H9 (cell line): ENCODE data around the gene MRPL27. TPM values are rescaled to one million over a fixed set of nuclear protein-coding genes. Genes with fewer than 3 reads are reported as not detected.
A peak's percentile ranks its signal among the peaks of the same experiment; 100 is the strongest.

Source experiments
- DNase-seq: peaks from one replicate; pipeline ENCODE4 v3.0.0-alpha.2; 2017
- H2AFZ ChIP-seq: one replicate; pipeline ENCODE4 v1.6.1; 2013; ENCODE audit warnings: mild to moderate bottlenecking, low read length, control low read depth, moderate library complexity
- H2AK5ac ChIP-seq: 2 replicates; pipeline ENCODE4 v1.6.1; 2013; ENCODE audit warnings: low read length, control low read depth, mixed read lengths; ENCODE audit not compliant: insufficient read length
- H2BK120ac ChIP-seq: one replicate; pipeline ENCODE4 v1.6.1; 2013; ENCODE audit warnings: low read depth, mild to moderate bottlenecking, low read length, control low read depth, inconsistent platforms; ENCODE audit not compliant: poor library complexity, severe bottlenecking
- H2BK12ac ChIP-seq: 2 replicates; pipeline ENCODE4 v1.6.1; 2013; ENCODE audit warnings: low read length, control low read depth, mixed read lengths, low read depth; ENCODE audit not compliant: insufficient read length
- H2BK15ac ChIP-seq: 2 replicates; pipeline ENCODE4 v1.6.1; 2013; ENCODE audit warnings: low read depth, low read length, control low read depth
- H2BK20ac ChIP-seq: one replicate; pipeline ENCODE4 v1.6.1; 2013; ENCODE audit warnings: low read depth, mild to moderate bottlenecking, low read length, control low read depth, inconsistent platforms; ENCODE audit not compliant: poor library complexity, severe bottlenecking
- H2BK5ac ChIP-seq: 2 replicates; pipeline ENCODE4 v1.6.1; 2013; ENCODE audit warnings: low read length, control low read depth, mixed read lengths; ENCODE audit not compliant: insufficient read length
- H3K14ac ChIP-seq: 2 replicates; pipeline ENCODE4 v1.6.1; 2013; ENCODE audit warnings: low read length, control low read depth; ENCODE audit not compliant: insufficient read depth
- H3K18ac ChIP-seq: 2 replicates; pipeline ENCODE4 v1.6.1; 2013; ENCODE audit warnings: low read depth, mild to moderate bottlenecking, mixed read lengths, low read length, control low read depth; ENCODE audit not compliant: insufficient read length
- H3K23ac ChIP-seq: 2 replicates; pipeline ENCODE4 v1.6.1; 2013; ENCODE audit warnings: low read length, control low read depth, mixed read lengths, low read depth; ENCODE audit not compliant: insufficient read length
- H3K23me2 ChIP-seq: 2 replicates; pipeline ENCODE4 v1.6.1; 2013; ENCODE audit warnings: low read depth, mild to moderate bottlenecking, mixed read lengths, low read length, control low read depth; ENCODE audit not compliant: insufficient read length, poor library complexity, severe bottlenecking
- H3K27ac ChIP-seq: 2 replicates; pipeline ENCODE4 v1.5.1; 2013; ENCODE audit warnings: low read length, control low read depth, mixed read lengths, low read depth; ENCODE audit not compliant: insufficient read length
- H3K27me3 ChIP-seq: 2 replicates; pipeline ENCODE4 v1.6.1; 2013; ENCODE audit warnings: low read length, control low read depth, inconsistent platforms; ENCODE audit not compliant: insufficient read depth
- H3K4ac ChIP-seq: 2 replicates; pipeline ENCODE4 v1.6.1; 2013; ENCODE audit warnings: low read depth, mild to moderate bottlenecking, control low read depth, inconsistent platforms, low read length, moderate library complexity
- H3K4me1 ChIP-seq: 2 replicates; pipeline ENCODE4 v1.6.1; 2013; ENCODE audit warnings: low read length, control low read depth, inconsistent platforms; ENCODE audit not compliant: insufficient read depth
- H3K4me2 ChIP-seq: 2 replicates; pipeline ENCODE4 v1.6.1; 2013; ENCODE audit warnings: low read length, control low read depth, mixed read lengths; ENCODE audit not compliant: insufficient read length, insufficient read depth
- H3K56ac ChIP-seq: 2 replicates; pipeline ENCODE4 v1.6.1; 2013; ENCODE audit warnings: low read depth, mild to moderate bottlenecking, mixed read lengths, low read length, control low read depth; ENCODE audit not compliant: insufficient read length
- H3K79me1 ChIP-seq: 2 replicates; pipeline ENCODE4 v1.6.1; 2013; ENCODE audit warnings: low read depth, mild to moderate bottlenecking, moderate library complexity, low read length, control low read depth, inconsistent platforms; ENCODE audit not compliant: insufficient read depth, poor library complexity, severe bottlenecking
- H3K79me2 ChIP-seq: 2 replicates; pipeline ENCODE4 v1.6.1; 2013; ENCODE audit warnings: low read length, control low read depth, inconsistent platforms; ENCODE audit not compliant: insufficient read depth
- H3K9ac ChIP-seq: 2 replicates; pipeline ENCODE4 v1.6.1; 2013; ENCODE audit warnings: low read length, control low read depth, mixed read lengths; ENCODE audit not compliant: insufficient read length; ENCODE audit errors: extremely low read depth
- H3K9me3 ChIP-seq: one replicate; pipeline ENCODE4 v1.6.1; 2013; ENCODE audit warnings: low read depth, low read length, inconsistent platforms; ENCODE audit not compliant: control insufficient read depth
- H3T11ph ChIP-seq: one replicate; pipeline ENCODE4 v1.6.1; 2013; ENCODE audit warnings: mild to moderate bottlenecking, low read length, control low read depth, inconsistent platforms
- H4K20me1 ChIP-seq: one replicate; pipeline ENCODE4 v1.6.1; 2013; ENCODE audit not compliant: control insufficient read depth, insufficient read length, insufficient read depth
- H4K5ac ChIP-seq: 2 replicates; pipeline ENCODE4 v1.6.1; 2013; ENCODE audit warnings: low read depth, mild to moderate bottlenecking, mixed read lengths, low read length, control low read depth; ENCODE audit not compliant: insufficient read length
- H4K8ac ChIP-seq: replicated peaks from 2 replicates; pipeline ENCODE4 v1.6.1; 2013; ENCODE audit warnings: low read length, control low read depth, mixed read lengths, low read depth; ENCODE audit not compliant: insufficient read length
- H4K91ac ChIP-seq: 2 replicates; pipeline ENCODE4 v1.6.1; 2013; ENCODE audit warnings: low read depth, mild to moderate bottlenecking, moderate library complexity, mixed read lengths, low read length, control low read depth; ENCODE audit not compliant: insufficient read length
- H3K27ac Mint-ChIP-seq, 3 experiments: 2 replicates in 2 of 3; 3 replicates in 1 of 3; pipeline ENCODE4 v1.8.0; 2020 to 2021; ENCODE audit warnings: mixed read lengths in 3 of 3, mild to moderate bottlenecking in 1 of 3, moderate library complexity in 1 of 3
- H3K27me3 Mint-ChIP-seq: 2 replicates; pipeline ENCODE4 v1.8.0; 2021; ENCODE audit warnings: low read depth, mild to moderate bottlenecking, moderate library complexity, mixed read lengths
- H3K36me3 Mint-ChIP-seq, 3 experiments: 2 replicates in 2 of 3; 3 replicates in 1 of 3; pipeline ENCODE4 v1.8.0; 2020 to 2021; ENCODE audit warnings: low read depth in 3 of 3, mixed read lengths in 3 of 3; ENCODE audit not compliant: insufficient read depth in 1 of 3
- H3K4me1 Mint-ChIP-seq, 2 experiments: 2 replicates each; pipeline ENCODE4 v1.8.0; 2020; ENCODE audit warnings: mixed read lengths in 2 of 2
- H3K4me3 Mint-ChIP-seq, 2 experiments: 2 replicates in 1 of 2; 3 replicates in 1 of 2; pipeline ENCODE4 v1.8.0; 2020 to 2021; ENCODE audit warnings: mild to moderate bottlenecking in 2 of 2, mixed read lengths in 2 of 2, moderate library complexity in 1 of 2
- H3K9me3 Mint-ChIP-seq, 2 experiments: 2 replicates in 1 of 2; 3 replicates in 1 of 2; pipeline ENCODE4 v1.8.0; 2020; ENCODE audit warnings: mild to moderate bottlenecking in 2 of 2, mixed read lengths in 2 of 2, moderate library complexity in 1 of 2
- CTCF ChIP-seq: fragments of 200-600 bp; sonication (generic); conservative IDR thresholded peaks from 3 replicates; pipeline ENCODE4 v1.8.0; 2021; ENCODE audit warnings: antibody characterized with exemption, mild to moderate bottlenecking
- WGBS: extraction: QIAGEN DNeasy Blood & Tissue Kit; methylation state at CpG from one replicate; pipeline ENCODE4 v1.1.7; 2013; ENCODE audit warnings: missing lambda C conversion rate, low lambda C conversion rate, mixed read lengths; ENCODE audit not compliant: insufficient read length; ENCODE audit errors: extremely low coverage; 5-methylcytosine and 5-hydroxymethylcytosine counted together
- total RNA-seq: library from RNA; stranded (reverse); gene quantifications from 2 replicates; pipeline ENCODE4 v1.2.1, GENCODE V29; 2021

The MRPL27 gene
- total RNA-seq, 1 experiment from 2014 or later, result 85.9 TPM

GRCh38 chr17:50352693-50353599 lies 20.0 kb downstream of the MRPL27 start:
- no peak overlapping the region for H2AFZ ChIP-seq
- peak overlapping the region in 1 of 2 experiments; percentile 50; a peak in 1 of 5 replicates for H3K4me3 Mint-ChIP-seq
- no peaks in the 10 kb centered on the region; a peak in 1 of 5 replicates for H3K9me3 Mint-ChIP-seq
- H3K4ac ChIP-seq, result no peak overlapping the region
- H3K27ac ChIP-seq, result no peak overlapping the region
- no peak overlapping the region for H3K4me2 ChIP-seq
- no peak overlapping the region for H4K8ac ChIP-seq
- no peaks in the 10 kb centered on the region for H3K9me3 ChIP-seq
- H3K4me1 ChIP-seq, result no peaks in the 10 kb centered on the region; the same call in 1 of the 2 replicates
- no peaks in the 10 kb centered on the region for H3K79me1 ChIP-seq
- no peak overlapping the region for H2BK120ac ChIP-seq
- H3K14ac ChIP-seq, result no peak overlapping the region
- no peaks in the 10 kb centered on the region for H3K27me3 ChIP-seq
- H3K36me3 Mint-ChIP-seq, result peaks cover 16 to 50% (median 48%) of the 10 kb centered on the region in 3 experiments; a peak in 6 of 7 replicates
- no peaks in the 10 kb centered on the region for H4K20me1 ChIP-seq
- no peaks in the 10 kb centered on the region for H3K23me2 ChIP-seq
- H3K79me2 ChIP-seq, result no peaks in the 10 kb centered on the region
- peak; percentile 21; the same call in 2 of the 3 replicates for TF ChIP-seq CTCF
- H3K27ac Mint-ChIP-seq, result peak overlapping the region in 2 of 3 experiments; percentile 44 to 94; a peak in 1 of 7 replicates
- H3T11ph ChIP-seq, result no peak overlapping the region
- H2BK5ac ChIP-seq, result no peak overlapping the region
- H3K56ac ChIP-seq, result no peak overlapping the region
- no CpG with 5 or more reads among the region's 21 CpGs for WGBS
- DNase-seq, result no peak
- H2BK20ac ChIP-seq, result no peak overlapping the region
- no peaks in the 10 kb centered on the region; the same call in 1 of the 2 replicates for H3K27me3 Mint-ChIP-seq
- no peak overlapping the region for H2AK5ac ChIP-seq
- H3K23ac ChIP-seq, result no peak overlapping the region
- H3K18ac ChIP-seq, result no peak overlapping the region
- H2BK12ac ChIP-seq, result no peak overlapping the region
- H4K5ac ChIP-seq, result no peak overlapping the region
- no peak overlapping the region for H4K91ac ChIP-seq
- H3K9ac ChIP-seq, result no peak overlapping the region
- H2BK15ac ChIP-seq, result no peak overlapping the region
- H3K4me1 Mint-ChIP-seq, result peaks cover 7 to 9% of the 10 kb centered on the region in 2 experiments
